ENCODE measurements around the gene KCNMA1. TPM values are rescaled to one million over a fixed set of nuclear protein-coding genes. Genes with fewer than 3 reads are reported as not detected.

The KCNMA1 gene
- total RNA-seq, 2 donors from 2014 or later: 23.2 to 44.5 TPM

- no peak for DNase-seq
- Histone ChIP-seq H3K9me3 (no peaks in the 10 kb centered on the region), H3K36me3 (no peaks in the 10 kb centered on the region), H3K9ac (ENCODE audit: low read depth in 2 of 2, low read length in 2 of 2) (no peak overlapping the region), H3K27me3 (no peaks in the 10 kb centered on the region), H3K4me1 (peaks cover 3% of the 10 kb centered on the region), H3K4me3 (no peak overlapping the region), H3K27ac (no peak overlapping the region)
- intact Hi-C loops (cut with DNase I): no loop called here
- no peak for TF ChIP-seq CTCF (IDR thresholded peaks at IDR 0.05)
Observed at GRCh38 chr10:76880931-76881330, 756.7 kb downstream of the KCNMA1 start.

- no peak overlapping the region for H3K9ac ChIP-seq (ENCODE audit: low read depth in 2 of 2, low read length in 2 of 2)
- intact Hi-C loops (cut with DNase I): no loop called here
Observed at GRCh38 chr10:76879116-76879913, 758.3 kb downstream of the KCNMA1 start.

GRCh38 chr10:76878514-76878913 is 759.1 kb downstream of the KCNMA1 start:
- Histone ChIP-seq H3K9me3 (no peaks in the 10 kb centered on the region), H3K4me3 (no peak overlapping the region), H3K27ac (no peak overlapping the region), H3K27me3 (no peaks in the 10 kb centered on the region), H3K9ac (ENCODE audit: low read depth in 2 of 2, low read length in 2 of 2) (no peak overlapping the region), H3K4me1 (no peaks in the 10 kb centered on the region), H3K36me3 (no peaks in the 10 kb centered on the region)
- intact Hi-C loops (cut with DNase I): no loop called here
- DNase-seq: no peak
- TF ChIP-seq CTCF (IDR thresholded peaks at IDR 0.05): no peak

More at GRCh38 chr10:76879116-76879913, 758.3 kb downstream of the KCNMA1 start:
- H3K27me3 ChIP-seq: no peaks in the 10 kb centered on the region
- no peaks in the 10 kb centered on the region for H3K36me3 ChIP-seq
- H3K4me3 ChIP-seq: no peak overlapping the region
- H3K9me3 ChIP-seq: no peaks in the 10 kb centered on the region
- no peak for TF ChIP-seq CTCF (IDR thresholded peaks at IDR 0.05)
- DNase-seq: no peak
- no peak overlapping the region for H3K27ac ChIP-seq
- no peaks in the 10 kb centered on the region for H3K4me1 ChIP-seq

GRCh38 chr10:76874896-76875295 is 762.7 kb downstream of the KCNMA1 start:
- intact Hi-C loops (cut with DNase I): no loop called here
- Histone ChIP-seq H3K4me3 (no peak overlapping the region), H3K27ac (no peak overlapping the region), H3K36me3 (no peaks in the 10 kb centered on the region), H3K9me3 (no peaks in the 10 kb centered on the region), H3K9ac (ENCODE audit: low read depth in 2 of 2, low read length in 2 of 2) (no peak overlapping the region), H3K27me3 (no peaks in the 10 kb centered on the region), H3K4me1 (no peaks in the 10 kb centered on the region)
- DNase-seq: no peak
- TF ChIP-seq CTCF (IDR thresholded peaks at IDR 0.05): no peak

- Histone ChIP-seq H3K4me1 (no peaks in the 10 kb centered on the region), H3K36me3 (no peaks in the 10 kb centered on the region), H3K27me3 (no peaks in the 10 kb centered on the region), H3K27ac (no peak overlapping the region), H3K9ac (ENCODE audit: low read depth in 2 of 2, low read length in 2 of 2) (no peak overlapping the region), H3K4me3 (no peak overlapping the region), H3K9me3 (no peaks in the 10 kb centered on the region)
- intact Hi-C loops (cut with DNase I): no loop called here
- no peak for DNase-seq
- TF ChIP-seq CTCF (IDR thresholded peaks at IDR 0.05): no peak
Observed at GRCh38 chr10:76874176-76874575, 763.4 kb downstream of the KCNMA1 start.
